Bronchial epithelial cell (primary cell): Measurements from ENCODE around the gene RAB11FIP4. TPM values are rescaled to one million over a fixed set of nuclear protein-coding genes. Genes with fewer than 3 reads are reported as not detected.
A peak's percentile ranks its signal among the peaks of the same experiment; 100 is the strongest.

ENCODE experiments used
- DNase-seq: peaks from one replicate; pipeline ENCODE4 v3.0.0-alpha.2; 2010; ENCODE audit warnings: low read depth
- FAIRE-seq: peaks from 2 replicates; lab custom pipeline; 2011; peaks lifted over from hg19 to GRCh38; lab: Jason Lieb, UNC
- H3K27me3 ChIP-seq: 2 replicates; pipeline ENCODE4 v1.5.1; 2011; ENCODE audit warnings: low read length; ENCODE audit not compliant: control insufficient read depth, insufficient read depth
- H3K36me3 ChIP-seq: 2 replicates; pipeline ENCODE4 v1.5.1; 2011; ENCODE audit warnings: low read length; ENCODE audit not compliant: control insufficient read depth, insufficient read depth
- H3K4me3 ChIP-seq: 2 replicates; pipeline ENCODE4 v1.5.1; 2011; ENCODE audit warnings: mild to moderate bottlenecking, low read depth, low read length, control low read depth
- CTCF ChIP-seq: IDR thresholded peaks from 2 replicates; pipeline ENCODE4 v1.5.1; 2011; ENCODE audit warnings: mild to moderate bottlenecking, moderate library complexity, low read length, control low read depth, inconsistent platforms; ENCODE audit not compliant: insufficient read depth, severe bottlenecking
- total RNA-seq: library from RNA; depleted of rRNA; stranded (reverse); fragments of >200 nt; gene quantifications from 2 replicates; pipeline ENCODE4 v1.2.1, GENCODE V29; 2014

RAB11FIP4 gene
- total RNA-seq, 1 donor from 2014 or later, result 17.6 TPM

- no peak for TF ChIP-seq CTCF
- H3K4me3 ChIP-seq, result peak overlapping the region; percentile 84
- no peaks in the 10 kb centered on the region for H3K36me3 ChIP-seq
- FAIRE-seq, result no peak
- no peaks in the 10 kb centered on the region for H3K27me3 ChIP-seq
- DNase-seq, result peak; percentile 73
Observed at GRCh38 chr17:31549525-31550388, 158.3 kb downstream of the RAB11FIP4 start.

GRCh38 chr17:31550389-31551056, 159.0 kb downstream of the RAB11FIP4 start:
- no peaks in the 10 kb centered on the region for H3K36me3 ChIP-seq
- FAIRE-seq, result no peak
- H3K27me3 ChIP-seq, result peaks cover 3% of the 10 kb centered on the region
- DNase-seq, result no peak
- peak overlapping the region; percentile 84 for H3K4me3 ChIP-seq
- no peak for TF ChIP-seq CTCF

- H3K27me3 ChIP-seq, result peaks cover 3% of the 10 kb centered on the region
- H3K4me3 ChIP-seq, result no peak overlapping the region
- no peak for TF ChIP-seq CTCF
- DNase-seq (no peak), FAIRE-seq (no peak)
- no peaks in the 10 kb centered on the region for H3K36me3 ChIP-seq
Observed at GRCh38 chr17:31552568-31552967, 161.1 kb downstream of the RAB11FIP4 start.

- Histone ChIP-seq H3K27me3 (peaks cover 3% of the 10 kb centered on the region), H3K36me3 (no peaks in the 10 kb centered on the region), H3K4me3 (no peak overlapping the region)
- TF ChIP-seq CTCF, result no peak
- FAIRE-seq (peak; percentile 55), DNase-seq (no peak)
Observed at GRCh38 chr17:31553506-31553905, 162.0 kb downstream of the RAB11FIP4 start.

- TF ChIP-seq CTCF, result no peak
- no peak for FAIRE-seq
Observed at GRCh38 chr17:31554930-31555329, 163.5 kb downstream of the RAB11FIP4 start.

More at GRCh38 chr17:31554930-31555329, 163.5 kb downstream of the RAB11FIP4 start:
- H3K4me3 ChIP-seq, result no peak overlapping the region
- H3K27me3 ChIP-seq, result peaks cover 3% of the 10 kb centered on the region
- no peak for DNase-seq
- no peaks in the 10 kb centered on the region for H3K36me3 ChIP-seq
